ENCODE measurements around the gene SMIM1.

SMIM1 gene

DNA sequence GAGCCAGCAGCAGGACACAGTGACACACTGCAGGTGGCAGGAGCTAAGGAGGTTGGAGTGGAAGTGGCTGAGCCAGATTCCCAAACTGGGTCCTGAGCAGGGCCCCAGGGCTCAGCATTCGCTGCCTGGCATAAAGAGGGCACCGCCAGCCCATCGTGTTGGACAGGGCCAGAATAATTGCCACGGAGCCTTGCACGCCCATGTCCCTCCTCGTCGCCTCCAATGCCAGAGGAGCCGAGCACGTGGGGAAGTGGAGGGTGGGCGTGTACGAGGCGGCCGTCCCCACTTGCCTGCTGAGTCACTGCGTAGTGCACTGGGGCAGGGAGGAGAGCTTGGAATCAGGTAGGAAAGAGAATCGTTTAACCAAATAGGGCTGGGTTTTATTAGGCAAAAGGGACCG lies 49.9 kb downstream of the SMIM1 start:
- no peak for DNase-seq

DNA sequence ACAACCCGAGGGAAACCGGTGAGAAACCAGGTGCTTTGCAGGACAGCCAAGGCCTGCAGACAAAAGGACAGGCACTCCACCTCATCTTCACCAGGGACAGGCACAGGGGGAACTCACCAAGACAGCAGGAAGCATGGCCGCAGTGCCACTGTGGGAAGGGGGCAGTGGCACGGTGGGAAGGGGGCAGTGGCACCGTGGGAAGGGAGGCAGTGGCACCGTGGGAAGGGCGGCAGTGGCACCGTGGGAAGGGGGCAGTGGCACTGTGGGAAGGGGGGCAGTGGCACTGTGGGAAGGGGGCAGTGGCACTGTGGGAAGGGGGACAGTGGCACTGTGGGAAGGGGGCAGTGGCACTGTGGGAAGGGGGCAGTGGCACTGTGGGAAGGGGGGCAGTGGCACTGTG lies 52.1 kb downstream of the SMIM1 start:
- no peak for DNase-seq

DNA sequence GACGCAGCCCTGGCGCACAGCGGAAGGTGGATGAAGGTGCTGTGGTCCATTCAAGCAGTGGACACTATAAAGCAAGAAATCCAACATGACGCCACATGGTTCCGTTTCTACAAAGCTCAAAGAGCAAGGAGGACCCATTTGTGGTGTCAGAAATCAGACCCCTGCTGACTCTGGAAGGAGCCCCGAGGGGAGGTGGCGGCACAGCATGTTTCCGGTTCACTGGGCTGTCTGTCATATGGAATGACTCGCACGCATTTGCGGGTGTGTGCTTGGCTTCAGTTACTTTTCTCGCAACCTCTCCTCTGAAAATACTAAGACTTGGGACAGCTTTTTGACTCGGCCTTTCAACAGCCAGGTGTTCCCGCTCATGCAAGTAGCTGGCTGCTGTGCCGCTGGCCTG lies 52.8 kb downstream of the SMIM1 start:
- DNase-seq = no peak

Data from NCI-H526 treated with DMSO at 0.1 percent for 48 hours (cell line).